ENCODE measurements around the gene NTM.

The NTM gene

DNA sequence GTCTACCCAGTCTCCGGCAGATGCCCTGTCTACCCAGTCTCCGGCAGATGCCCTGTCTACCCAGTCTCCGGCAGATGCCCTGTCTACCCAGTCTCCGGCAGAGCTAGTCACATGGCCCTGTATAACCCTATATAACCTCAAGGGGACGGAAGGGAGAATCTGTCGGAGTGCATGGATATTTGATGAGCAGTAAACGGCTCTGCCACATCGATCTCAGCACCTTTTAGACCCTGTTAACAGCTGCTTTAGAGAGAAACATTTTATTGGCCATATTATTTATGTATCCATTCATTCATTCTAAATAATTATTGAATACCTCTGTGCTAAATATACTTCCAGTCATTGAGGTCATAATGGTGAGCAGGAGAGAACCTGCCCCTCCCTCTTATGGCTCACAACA, 228.9 kb downstream of the NTM start:
- Histone ChIP-seq H3K4me3 (ENCODE audit: low read length, poor library complexity, severe bottlenecking) (no peak overlapping the region), H4K20me1 (ENCODE audit: insufficient read depth, low read length, poor library complexity, severe bottlenecking) (no peaks in the 10 kb centered on the region), H3K9me3 (ENCODE audit: insufficient read depth, low read depth, low read length) (no peaks in the 10 kb centered on the region)

DNA sequence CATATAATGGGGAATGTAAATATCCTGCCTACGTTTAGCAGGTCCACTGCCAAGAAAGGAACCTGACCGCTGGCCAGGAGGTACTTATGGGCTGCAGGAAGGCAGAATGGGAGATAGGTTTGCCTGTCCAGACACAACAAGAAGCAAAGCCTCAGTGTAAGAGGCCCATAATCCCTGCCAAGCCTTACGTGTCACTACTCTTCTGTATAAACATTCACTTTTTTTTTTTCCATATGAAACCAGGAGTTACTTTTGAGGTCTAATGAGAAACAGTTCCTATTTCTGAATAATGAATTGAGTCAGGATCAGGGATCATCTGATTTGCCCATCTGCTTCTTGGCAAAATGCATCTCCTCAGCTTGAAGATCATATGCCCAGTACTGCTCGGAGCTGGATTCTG, 230.2 kb downstream of the NTM start:
- H3K9me2 ChIP-seq (replicated peaks; ENCODE audit: low read depth, low read length), result no peaks in the 10 kb centered on the region
- H3K9me3 ChIP-seq (ENCODE audit: insufficient read depth, low read depth, low read length), result no peaks in the 10 kb centered on the region
- no peaks in the 10 kb centered on the region for H3K36me3 ChIP-seq (ENCODE audit: insufficient read depth, low read length)
- H3K27me3 ChIP-seq (ENCODE audit: insufficient read depth, low read length, poor library complexity, severe bottlenecking), result no peaks in the 10 kb centered on the region
- H3K4me3 ChIP-seq (ENCODE audit: low read length, poor library complexity, severe bottlenecking), result no peak overlapping the region
- H4K20me1 ChIP-seq (ENCODE audit: insufficient read depth, low read length, poor library complexity, severe bottlenecking), result no peaks in the 10 kb centered on the region
- no peak overlapping the region for H3K9ac ChIP-seq (ENCODE audit: low read depth, low read length, poor library complexity, severe bottlenecking)
- H3F3A ChIP-seq (ENCODE audit: low read depth), result no peaks in the 10 kb centered on the region
- H3K4me1 ChIP-seq (ENCODE audit: insufficient read depth, low read length, poor library complexity, severe bottlenecking), result no peaks in the 10 kb centered on the region
- no peak overlapping the region for H2AFZ ChIP-seq (ENCODE audit: low read length)
- TF ChIP-seq, protein P1, sequence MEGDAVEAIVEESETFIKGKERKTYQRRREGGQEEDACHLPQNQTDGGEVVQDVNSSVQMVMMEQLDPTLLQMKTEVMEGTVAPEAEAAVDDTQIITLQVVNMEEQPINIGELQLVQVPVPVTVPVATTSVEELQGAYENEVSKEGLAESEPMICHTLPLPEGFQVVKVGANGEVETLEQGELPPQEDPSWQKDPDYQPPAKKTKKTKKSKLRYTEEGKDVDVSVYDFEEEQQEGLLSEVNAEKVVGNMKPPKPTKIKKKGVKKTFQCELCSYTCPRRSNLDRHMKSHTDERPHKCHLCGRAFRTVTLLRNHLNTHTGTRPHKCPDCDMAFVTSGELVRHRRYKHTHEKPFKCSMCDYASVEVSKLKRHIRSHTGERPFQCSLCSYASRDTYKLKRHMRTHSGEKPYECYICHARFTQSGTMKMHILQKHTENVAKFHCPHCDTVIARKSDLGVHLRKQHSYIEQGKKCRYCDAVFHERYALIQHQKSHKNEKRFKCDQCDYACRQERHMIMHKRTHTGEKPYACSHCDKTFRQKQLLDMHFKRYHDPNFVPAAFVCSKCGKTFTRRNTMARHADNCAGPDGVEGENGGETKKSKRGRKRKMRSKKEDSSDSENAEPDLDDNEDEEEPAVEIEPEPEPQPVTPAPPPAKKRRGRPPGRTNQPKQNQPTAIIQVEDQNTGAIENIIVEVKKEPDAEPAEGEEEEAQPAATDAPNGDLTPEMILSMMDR (conservative IDR thresholded peaks at IDR 0.05; ENCODE audit: low read length), result no peak
- no peak for TF ChIP-seq EZH2phosphoT487 (IDR thresholded peaks at IDR 0.05; ENCODE audit: borderline replicate concordance)
- H3K79me2 ChIP-seq (ENCODE audit: insufficient read depth, low read length), result no peaks in the 10 kb centered on the region
- no peak overlapping the region for H3K4me2 ChIP-seq (ENCODE audit: low read depth, low read length, poor library complexity, severe bottlenecking)

More for the DNA sequence above, 228.9 kb downstream of the NTM start:
- Histone ChIP-seq H3K36me3 (ENCODE audit: insufficient read depth, low read length) (no peaks in the 10 kb centered on the region), H3K4me2 (ENCODE audit: low read depth, low read length, poor library complexity, severe bottlenecking) (no peak overlapping the region), H3F3A (ENCODE audit: low read depth) (no peaks in the 10 kb centered on the region), H3K9me2 (replicated peaks; ENCODE audit: low read depth, low read length) (no peaks in the 10 kb centered on the region), H2AFZ (ENCODE audit: low read length) (no peak overlapping the region), H3K79me2 (ENCODE audit: insufficient read depth, low read length) (no peaks in the 10 kb centered on the region), H3K4me1 (ENCODE audit: insufficient read depth, low read length, poor library complexity, severe bottlenecking) (peaks cover 5% of the 10 kb centered on the region), H3K27me3 (ENCODE audit: insufficient read depth, low read length, poor library complexity, severe bottlenecking) (no peaks in the 10 kb centered on the region), H3K9ac (ENCODE audit: low read depth, low read length, poor library complexity, severe bottlenecking) (no peak overlapping the region)
- TF ChIP-seq EZH2phosphoT487 (IDR thresholded peaks at IDR 0.05; ENCODE audit: borderline replicate concordance), result no peak
- TF ChIP-seq, protein P1 (conservative IDR thresholded peaks at IDR 0.05; ENCODE audit: low read length), result no peak

DNA sequence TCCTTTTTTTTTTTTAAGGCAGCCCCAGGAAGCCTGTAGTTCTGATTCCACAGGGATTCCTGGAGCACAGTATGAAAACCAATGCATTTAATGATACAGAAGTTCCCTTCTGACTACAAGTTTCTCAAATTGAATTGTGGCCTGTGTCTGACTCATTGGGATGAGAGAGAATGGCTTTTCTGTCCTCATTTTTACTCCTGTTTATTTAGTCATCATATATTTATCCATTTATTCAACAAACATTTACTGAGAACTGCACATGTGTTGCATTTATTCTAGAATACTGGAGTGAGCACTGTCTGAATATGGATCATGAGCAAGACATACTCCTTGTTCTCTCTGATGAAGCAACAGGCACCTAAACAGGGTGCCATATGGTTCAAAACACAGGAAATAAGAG, 231.2 kb downstream of the NTM start:
- Histone ChIP-seq H3K4me3 (ENCODE audit: low read length, poor library complexity, severe bottlenecking) (no peak overlapping the region), H3F3A (ENCODE audit: low read depth) (no peaks in the 10 kb centered on the region), H4K20me1 (ENCODE audit: insufficient read depth, low read length, poor library complexity, severe bottlenecking) (no peaks in the 10 kb centered on the region), H3K9me3 (ENCODE audit: insufficient read depth, low read depth, low read length) (no peaks in the 10 kb centered on the region), H3K9me2 (replicated peaks; ENCODE audit: low read depth, low read length) (no peaks in the 10 kb centered on the region), H3K4me1 (ENCODE audit: insufficient read depth, low read length, poor library complexity, severe bottlenecking) (peaks cover 5% of the 10 kb centered on the region), H3K4me2 (ENCODE audit: low read depth, low read length, poor library complexity, severe bottlenecking) (no peak overlapping the region), H3K79me2 (ENCODE audit: insufficient read depth, low read length) (no peaks in the 10 kb centered on the region), H2AFZ (ENCODE audit: low read length) (no peak overlapping the region), H3K27me3 (ENCODE audit: insufficient read depth, low read length, poor library complexity, severe bottlenecking) (no peaks in the 10 kb centered on the region), H3K9ac (ENCODE audit: low read depth, low read length, poor library complexity, severe bottlenecking) (no peak overlapping the region), H3K36me3 (ENCODE audit: insufficient read depth, low read length) (no peaks in the 10 kb centered on the region)
- no peak for TF ChIP-seq EZH2phosphoT487 (IDR thresholded peaks at IDR 0.05; ENCODE audit: borderline replicate concordance)
- TF ChIP-seq, protein P1 (conservative IDR thresholded peaks at IDR 0.05; ENCODE audit: low read length), result no peak

Data from Loucy (cell line).